SK-N-SH (cell line): ENCODE measurements around the gene NEGR1. TPM values are rescaled to one million over a fixed set of nuclear protein-coding genes. Genes with fewer than 3 reads are reported as not detected.

Source experiments
- CTCF ChIA-PET: fragments of 300-600, 350-600 bp; formaldehyde crosslinking; extraction: SDS; loops from one replicate; lab custom pipeline; 2021; lab: Yijun Ruan, JAX
- POLR2A ChIA-PET: fragments of 350-600 bp; sonication (Branson Sonifier 250); formaldehyde crosslinking; extraction: SDS; loops from one replicate; lab custom pipeline; 2020; ENCODE audit warnings: antibody characterized with exemption, inconsistent platforms; lab: Yijun Ruan, JAX
- DNase-seq: peaks from one replicate; pipeline ENCODE4 v3.0.0; 2012
- H2AFZ ChIP-seq: fragments of 200-600 bp; sonication (generic); 2 replicates; pipeline ENCODE4 v1.8.1; 2016; ENCODE audit warnings: antibody characterized with exemption, mild to moderate bottlenecking, low read depth
- H3F3A ChIP-seq: fragments of 200-600 bp; sonication (generic); replicated peaks from 2 replicates; pipeline ENCODE3; 2016; ENCODE audit warnings: antibody characterized with exemption, mild to moderate bottlenecking; ENCODE audit not compliant: insufficient read depth
- H3K27ac ChIP-seq, 2 experiments: fragments of 200-500 bp in 1 of 2; fragments of 200-600 bp in 1 of 2; sonication (Bioruptor generic) in 1 of 2; sonication (generic), shearing (Covaris generic) in 1 of 2; 2 replicates each; pipeline versions ENCODE4 v1.5.1 to v1.6.1; 2014 to 2016; ENCODE audit warnings: low read depth in 2 of 2, inconsistent platforms in 1 of 2, low read length in 1 of 2, mild to moderate bottlenecking in 1 of 2, mixed read lengths in 1 of 2
- H3K27me3 ChIP-seq: fragments of 200-600 bp; sonication (generic), shearing (Covaris generic); 2 replicates; pipeline ENCODE4 v1.6.1; 2016; ENCODE audit warnings: mixed run types; ENCODE audit not compliant: insufficient read depth
- H3K36me3 ChIP-seq, 2 experiments: fragments of 200-500 bp in 1 of 2; fragments of 200-600 bp in 1 of 2; sonication (Bioruptor generic) in 1 of 2; sonication (generic) in 1 of 2; replicated peaks in 1 of 2; 2 replicates each; pipeline versions ENCODE3 to v1.5.1; 2014 to 2016; ENCODE audit warnings: low read length in 1 of 2, mild to moderate bottlenecking in 1 of 2; ENCODE audit not compliant: insufficient read depth in 2 of 2, control insufficient read depth in 1 of 2
- H3K4me1 ChIP-seq, 2 experiments: fragments of 200-500 bp in 1 of 2; fragments of 200-600 bp in 1 of 2; sonication (Bioruptor generic) in 1 of 2; sonication (generic), shearing (Covaris generic) in 1 of 2; 2 replicates each; pipeline versions ENCODE4 v1.5.1 to v1.6.1; 2014 to 2016; ENCODE audit warnings: low read depth in 1 of 2, low read length in 1 of 2, mixed run types in 1 of 2; ENCODE audit not compliant: insufficient read depth in 2 of 2, control insufficient read depth in 1 of 2
- H3K4me2 ChIP-seq: fragments of 200-600 bp; sonication (generic), shearing (Covaris generic); 2 replicates; pipeline ENCODE4 v1.6.1; 2017; ENCODE audit warnings: mixed run types
- H3K4me3 ChIP-seq, 2 experiments: fragments of 200-500 bp in 1 of 2; fragments of 200-600 bp in 1 of 2; sonication (Bioruptor generic) in 1 of 2; sonication (generic), shearing (Covaris generic) in 1 of 2; 2 replicates each; pipeline versions ENCODE4 v1.5.1 to v1.8.1; 2014 to 2016; ENCODE audit warnings: low read depth in 2 of 2, inconsistent platforms in 1 of 2, low read length in 1 of 2, mild to moderate bottlenecking in 1 of 2, mixed read lengths in 1 of 2, moderate library complexity in 1 of 2
- H3K79me2 ChIP-seq: fragments of 200-600 bp; sonication (generic); 2 replicates; pipeline ENCODE4 v1.8.1; 2017; ENCODE audit warnings: mild to moderate bottlenecking; ENCODE audit not compliant: insufficient read depth
- H3K9ac ChIP-seq: fragments of 200-600 bp; sonication (generic); 2 replicates; pipeline ENCODE4 v1.6.1; 2017; ENCODE audit warnings: mixed run types
- H3K9me2 ChIP-seq: fragments of 200-600 bp; sonication (generic); 2 replicates; pipeline ENCODE4 v1.6.1; 2017; ENCODE audit warnings: mixed run types
- H3K9me3 ChIP-seq: fragments of 200-600 bp; sonication (generic); 2 replicates; pipeline ENCODE4 v1.6.1; 2017; ENCODE audit warnings: mixed run types, mild to moderate bottlenecking, moderate library complexity
- H4K20me1 ChIP-seq: fragments of 200-600 bp; sonication (generic); 2 replicates; pipeline ENCODE4 v1.6.1; 2017; ENCODE audit warnings: mild to moderate bottlenecking, mixed run types; ENCODE audit not compliant: insufficient read depth
- ELF1 ChIP-seq: IDR thresholded peaks from 2 replicates; pipeline ENCODE4 v1.4.0; 2012
- EP300 ChIP-seq, 2 experiments: IDR thresholded peaks; 2 replicates each; pipeline versions ENCODE4 v1.4.0 to v1.6.1; 2012; ENCODE audit warnings: borderline replicate concordance in 1 of 2, low read depth in 1 of 2, low read length in 1 of 2
- FOSL2 ChIP-seq: IDR thresholded peaks from 2 replicates; pipeline ENCODE4 v1.4.0; 2012; ENCODE audit warnings: low read depth, mild to moderate bottlenecking, moderate library complexity, borderline replicate concordance
- FOXM1 ChIP-seq: IDR thresholded peaks from 2 replicates; pipeline ENCODE4 v1.4.0; 2012; ENCODE audit warnings: low read depth, mild to moderate bottlenecking
- GABPA ChIP-seq: IDR thresholded peaks from 2 replicates; pipeline ENCODE4 v1.4.0; 2012; ENCODE audit warnings: low read depth, mild to moderate bottlenecking
- NRF1 ChIP-seq: IDR thresholded peaks from 2 replicates; pipeline ENCODE4 v1.6.1; 2012; ENCODE audit warnings: low read depth, mild to moderate bottlenecking, low read length
- POLR2AphosphoS5 ChIP-seq: IDR thresholded peaks from 2 replicates; pipeline ENCODE4 v1.6.1; 2012; ENCODE audit warnings: low read depth, low read length
- RAD21 ChIP-seq: IDR thresholded peaks from 2 replicates; pipeline ENCODE4 v1.6.1; 2012; ENCODE audit warnings: mild to moderate bottlenecking, low read length
- RCOR1 ChIP-seq: fragments of 150-350 bp; IDR thresholded peaks from 2 replicates; pipeline ENCODE4 v1.6.1; 2017; ENCODE audit warnings: antibody characterized with exemption, low read length
- USF2 ChIP-seq: fragments of 150-350 bp; IDR thresholded peaks from 2 replicates; pipeline ENCODE4 v1.6.1; 2017; ENCODE audit warnings: antibody characterized with exemption, low read length, low read depth, borderline replicate concordance
- WGBS: methylation state at CpG from one replicate; pipeline ENCODE4 v1.1.6; 2017; ENCODE audit warnings: low lambda C conversion rate; 5-methylcytosine and 5-hydroxymethylcytosine counted together
- polyA plus RNA-seq, 3 experiments: library from polyadenylated mRNA; depleted of rRNA; stranded (reverse); fragments of >200 nt; gene quantifications; 2 replicates each; pipeline ENCODE4 v1.2.3, GENCODE V29; 2012
- TF ChIP-seq, protein P1 (sequence below): fragments of 150-350 bp; IDR thresholded peaks from 2 replicates; pipeline ENCODE4 v1.6.1; 2016; ENCODE audit warnings: mild to moderate bottlenecking, low read depth, low read length

NEGR1 gene
- polyA plus RNA-seq, 1 of the 3 experiments (the other 2 are of a cell fraction) = 0.21 TPM

DNA sequence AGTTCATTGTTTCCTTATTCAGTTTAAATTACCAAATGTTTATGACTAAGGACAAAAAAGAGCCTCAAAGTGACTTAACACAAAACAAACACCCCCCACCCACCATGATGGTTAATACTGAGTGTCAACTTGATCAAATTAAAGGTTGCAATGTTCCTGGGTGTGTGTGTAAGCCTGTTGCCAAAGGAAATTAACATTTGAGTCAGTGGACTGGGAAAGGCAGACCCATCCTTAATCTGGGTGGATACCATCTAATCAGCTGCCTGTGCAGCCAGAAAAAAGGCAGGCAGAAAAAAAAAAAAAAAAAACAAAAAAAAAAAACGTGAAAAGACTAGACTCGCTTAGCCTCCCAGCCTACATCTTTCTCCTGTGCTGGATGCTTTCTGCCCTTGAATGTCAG, 543.4 kb downstream of the NEGR1 start:
- TF ChIP-seq ELF1 = no peak
- TF ChIP-seq RCOR1 = no peak
- TF ChIP-seq USF2 = no peak
- no peak for TF ChIP-seq GABPA
- TF ChIP-seq POLR2AphosphoS5 = no peak
- no peak for TF ChIP-seq RAD21
- no peak for TF ChIP-seq NRF1
- Histone ChIP-seq H3K36me3 (no peaks in the 10 kb centered on the region), H3K9me3 (no peaks in the 10 kb centered on the region), H3K4me1 (peaks cover 0 to 6% of the 10 kb centered on the region in 2 experiments; a peak in 1 of 4 replicates), H2AFZ (no peak overlapping the region), H3K27me3 (no peaks in the 10 kb centered on the region), H3K9ac (no peak overlapping the region), H3K4me2 (no peak overlapping the region), H3K9me2 (no peaks in the 10 kb centered on the region), H3K27ac (no peak overlapping the region), H3F3A (no peaks in the 10 kb centered on the region), H3K4me3 (no peak overlapping the region), H4K20me1 (no peaks in the 10 kb centered on the region), H3K79me2 (no peaks in the 10 kb centered on the region)
- 37% methylated on average over 2 of the region's 2 CpGs for WGBS
- no peak for DNase-seq
- ChIA-PET POLR2A (no interaction called here), CTCF (no interaction called here)

DNA sequence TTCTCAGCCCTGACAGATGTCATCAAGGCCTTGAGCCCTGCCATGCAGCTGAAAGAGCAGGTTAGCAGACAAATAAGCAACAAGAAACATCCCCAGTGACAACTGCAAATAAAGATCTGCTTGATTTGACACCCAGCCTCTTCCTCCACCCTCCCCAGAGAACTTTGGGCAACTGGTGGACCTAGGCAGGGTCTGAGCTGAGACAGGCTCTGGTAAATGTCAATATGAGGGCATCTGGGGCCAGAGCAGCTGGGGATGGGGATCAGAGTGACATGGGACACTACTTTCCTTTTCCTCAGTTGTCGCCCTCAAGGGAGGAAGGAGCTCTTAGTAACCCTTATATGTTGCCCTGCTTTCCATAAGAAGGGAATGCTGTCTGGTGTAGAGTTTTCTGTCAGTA, 544.1 kb downstream of the NEGR1 start:
- H3K9me3 ChIP-seq = no peaks in the 10 kb centered on the region
- no peaks in the 10 kb centered on the region for H3K27me3 ChIP-seq
- no peak overlapping the region for H3K4me2 ChIP-seq
- H2AFZ ChIP-seq = no peak overlapping the region
- no peaks in the 10 kb centered on the region for H3K36me3 ChIP-seq
- H4K20me1 ChIP-seq = no peaks in the 10 kb centered on the region
- WGBS = 86% methylated on average over 1 of the region's 1 CpG
- no peaks in the 10 kb centered on the region for H3K9me2 ChIP-seq
- H3K79me2 ChIP-seq = no peaks in the 10 kb centered on the region
- CTCF ChIA-PET = interaction anchor here (1.0 kb wide), 1 partner anchor 13 kb away, joined by 4 read pairs; no protein-coding TSS in a partner anchor
- no peak overlapping the region for H3K4me3 ChIP-seq
- peaks cover 0 to 6% of the 10 kb centered on the region in 2 experiments; a peak in 1 of 4 replicates for H3K4me1 ChIP-seq
- H3K27ac ChIP-seq = no peak overlapping the region
- POLR2A ChIA-PET = no interaction called here
- H3F3A ChIP-seq = no peaks in the 10 kb centered on the region
- TF ChIP-seq FOXM1 = no peak
- TF ChIP-seq GABPA = no peak
- no peak for TF ChIP-seq EP300 (IDR thresholded peaks at IDR 0.05; ENCODE audit: borderline replicate concordance in 1 of 2, low read depth in 1 of 2, low read length in 1 of 2)
- TF ChIP-seq, protein P1, sequence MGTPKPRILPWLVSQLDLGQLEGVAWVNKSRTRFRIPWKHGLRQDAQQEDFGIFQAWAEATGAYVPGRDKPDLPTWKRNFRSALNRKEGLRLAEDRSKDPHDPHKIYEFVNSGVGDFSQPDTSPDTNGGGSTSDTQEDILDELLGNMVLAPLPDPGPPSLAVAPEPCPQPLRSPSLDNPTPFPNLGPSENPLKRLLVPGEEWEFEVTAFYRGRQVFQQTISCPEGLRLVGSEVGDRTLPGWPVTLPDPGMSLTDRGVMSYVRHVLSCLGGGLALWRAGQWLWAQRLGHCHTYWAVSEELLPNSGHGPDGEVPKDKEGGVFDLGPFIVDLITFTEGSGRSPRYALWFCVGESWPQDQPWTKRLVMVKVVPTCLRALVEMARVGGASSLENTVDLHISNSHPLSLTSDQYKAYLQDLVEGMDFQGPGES = no peak
- no peak for TF ChIP-seq RCOR1
- no peak for TF ChIP-seq FOSL2
- TF ChIP-seq, all 33 proteins: peak for 0
- DNase-seq = peak; percentile 20
- H3K9ac ChIP-seq = no peak overlapping the region
